Uterus (tissue), 2 donors: ENCODE results near the gene MRPL36.

Experiments used
- POLR2A ChIP-seq, 2 donors: fragments of 450-650 bp; IDR thresholded peaks; one replicate each; pipeline ENCODE4 v1.6.1; 2016; ENCODE audit warnings: antibody characterized with exemption in 2 of 2, mild to moderate bottlenecking in 1 of 2, moderate library complexity in 1 of 2
- TF ChIP-seq, protein P1 (sequence below), 4 experiments: fragments of 200-600 bp in 2 of 4; fragments of 450-650 bp in 2 of 4; sonication (generic) in 2 of 4; IDR thresholded peaks; one replicate each; pipeline ENCODE4 v1.5.1; 2016 to 2019; ENCODE audit warnings: antibody characterized with exemption in 4 of 4, mild to moderate bottlenecking in 2 of 4, moderate library complexity in 1 of 4

DNA sequence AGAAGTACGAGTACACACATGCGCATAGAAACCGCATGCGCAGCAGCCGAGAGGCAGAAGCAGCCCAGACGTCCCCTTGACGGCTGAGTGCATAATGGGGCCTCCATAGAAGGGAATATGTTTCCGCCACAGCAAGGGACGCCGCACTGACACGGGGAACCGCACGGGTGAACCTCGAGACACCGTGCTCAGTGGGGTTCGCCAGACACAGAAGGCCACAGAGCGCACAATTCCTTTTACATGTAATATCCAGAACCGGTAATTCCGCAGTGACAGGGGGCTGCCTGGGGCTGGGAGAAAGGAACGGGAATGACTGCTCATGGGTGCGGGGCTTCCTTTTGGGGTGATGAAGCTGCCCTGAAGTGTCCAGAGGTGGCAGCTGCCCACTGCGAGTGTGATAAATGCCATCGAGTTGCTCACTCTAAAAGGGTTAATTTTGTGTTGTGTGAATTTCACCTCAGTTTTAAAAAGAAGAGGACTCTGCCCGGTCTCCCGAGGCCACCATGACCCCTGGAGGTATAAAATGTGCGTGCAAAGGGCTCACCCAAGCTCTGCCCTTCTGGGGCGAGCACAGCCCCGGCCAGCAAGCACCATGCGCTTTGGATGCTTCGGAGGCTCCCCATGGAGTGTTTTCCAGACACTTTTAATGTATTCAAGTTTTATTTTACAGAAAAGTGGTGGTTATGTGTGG, 29.7 kb downstream of the MRPL36 start:
- TF ChIP-seq, protein P1, sequence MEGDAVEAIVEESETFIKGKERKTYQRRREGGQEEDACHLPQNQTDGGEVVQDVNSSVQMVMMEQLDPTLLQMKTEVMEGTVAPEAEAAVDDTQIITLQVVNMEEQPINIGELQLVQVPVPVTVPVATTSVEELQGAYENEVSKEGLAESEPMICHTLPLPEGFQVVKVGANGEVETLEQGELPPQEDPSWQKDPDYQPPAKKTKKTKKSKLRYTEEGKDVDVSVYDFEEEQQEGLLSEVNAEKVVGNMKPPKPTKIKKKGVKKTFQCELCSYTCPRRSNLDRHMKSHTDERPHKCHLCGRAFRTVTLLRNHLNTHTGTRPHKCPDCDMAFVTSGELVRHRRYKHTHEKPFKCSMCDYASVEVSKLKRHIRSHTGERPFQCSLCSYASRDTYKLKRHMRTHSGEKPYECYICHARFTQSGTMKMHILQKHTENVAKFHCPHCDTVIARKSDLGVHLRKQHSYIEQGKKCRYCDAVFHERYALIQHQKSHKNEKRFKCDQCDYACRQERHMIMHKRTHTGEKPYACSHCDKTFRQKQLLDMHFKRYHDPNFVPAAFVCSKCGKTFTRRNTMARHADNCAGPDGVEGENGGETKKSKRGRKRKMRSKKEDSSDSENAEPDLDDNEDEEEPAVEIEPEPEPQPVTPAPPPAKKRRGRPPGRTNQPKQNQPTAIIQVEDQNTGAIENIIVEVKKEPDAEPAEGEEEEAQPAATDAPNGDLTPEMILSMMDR (IDR thresholded peaks at IDR 0.05), result no peak
- no peak for TF ChIP-seq POLR2A (IDR thresholded peaks at IDR 0.05)
